DOHH2 (cell line): ENCODE results near the gene ATAD2B.

Experiments
- CTCF ChIP-seq: fragments of 200-600 bp; sonication (generic); IDR thresholded peaks from one replicate; pipeline ENCODE4 v1.5.1; 2014; ENCODE audit warnings: antibody characterized with exemption, mild to moderate bottlenecking, low read depth, low read length; ENCODE audit not compliant: poor library complexity, severe bottlenecking
- EZH2phosphoT487 ChIP-seq: fragments of 200-600 bp; sonication (generic); IDR thresholded peaks from 2 replicates; pipeline ENCODE4 v1.6.1; 2017; ENCODE audit warnings: borderline replicate concordance, mild to moderate bottlenecking, antibody characterized with exemption, low read length, moderate library complexity, mixed read lengths

GRCh38 chr2:23828256-23828980, 98.5 kb downstream of the ATAD2B start:
- no peak for TF ChIP-seq CTCF
- no peak for TF ChIP-seq EZH2phosphoT487
